GM23338 (cell line): ENCODE measurements around the gene TMEM132D. TPM values are rescaled to one million over a fixed set of nuclear protein-coding genes. Genes with fewer than 3 reads are reported as not detected.

ENCODE experiments used
- ATAC-seq: fragments of 200-7000 bp; cut with Tn5 transposase; 3 replicates; pipeline ENCODE4 v1.9.1; 2020
- DNase-seq: peaks from one replicate; pipeline ENCODE4 v3.0.0-alpha.2; 2015; ENCODE audit warnings: low spot score
- H2AFZ ChIP-seq: fragments of 200-600 bp; sonication (generic); 2 replicates; pipeline ENCODE4 v1.8.0; 2016; ENCODE audit warnings: antibody characterized with exemption, mild to moderate bottlenecking, moderate library complexity
- H3F3A ChIP-seq: fragments of 200-600 bp; sonication (generic); replicated peaks from 2 replicates; pipeline ENCODE4 v1.8.0; 2017; ENCODE audit warnings: antibody characterized with exemption, mixed run types, low read depth
- H3K27ac ChIP-seq: fragments of 200-600 bp; sonication (generic); 2 replicates; pipeline ENCODE4 v1.6.1; 2016; ENCODE audit warnings: low read depth
- H3K27me3 ChIP-seq: fragments of 200-600 bp; sonication (generic); 2 replicates; pipeline ENCODE4 v1.8.0; 2016; ENCODE audit warnings: mild to moderate bottlenecking, mixed run types, moderate library complexity; ENCODE audit not compliant: insufficient read depth
- H3K36me3 ChIP-seq: fragments of 200-600 bp; sonication (generic); 2 replicates; pipeline ENCODE4 v1.8.0; 2016; ENCODE audit warnings: mild to moderate bottlenecking; ENCODE audit not compliant: insufficient read depth
- H3K4me1 ChIP-seq: fragments of 200-600 bp; sonication (generic); 2 replicates; pipeline ENCODE4 v1.8.0; 2016; ENCODE audit warnings: mild to moderate bottlenecking, moderate library complexity; ENCODE audit not compliant: insufficient read depth
- H3K4me2 ChIP-seq: fragments of 200-600 bp; sonication (generic); 2 replicates; pipeline ENCODE4 v1.7.1; 2017; ENCODE audit warnings: mixed run types
- H3K4me3 ChIP-seq: fragments of 200-600 bp; sonication (generic); 2 replicates; pipeline ENCODE4 v1.6.1; 2016; ENCODE audit warnings: mixed run types
- H3K79me2 ChIP-seq: fragments of 200-600 bp; sonication (generic); replicated peaks from 2 replicates; pipeline ENCODE4 v1.8.0; 2017; ENCODE audit warnings: mild to moderate bottlenecking; ENCODE audit not compliant: insufficient read depth
- H3K9me2 ChIP-seq: fragments of 200-600 bp; sonication (generic); 2 replicates; pipeline ENCODE4 v1.8.0; 2017; ENCODE audit not compliant: insufficient read depth
- H4K20me1 ChIP-seq: fragments of 200-600 bp; sonication (generic); replicated peaks from 2 replicates; pipeline ENCODE4 v1.8.0; 2017; ENCODE audit warnings: mild to moderate bottlenecking; ENCODE audit not compliant: insufficient read depth
- H3K27ac Mint-ChIP-seq: 2 replicates; pipeline ENCODE4 v1.8.0; 2020; ENCODE audit warnings: inconsistent platforms, mild to moderate bottlenecking, moderate library complexity, mixed read lengths
- H3K27me3 Mint-ChIP-seq: 3 replicates; pipeline ENCODE4 v1.8.0; 2022; ENCODE audit warnings: low read depth, mild to moderate bottlenecking, moderate library complexity, mixed read lengths, inconsistent platforms; ENCODE audit not compliant: insufficient read depth, poor library complexity
- H3K36me3 Mint-ChIP-seq: 3 replicates; pipeline ENCODE4 v1.8.0; 2021; ENCODE audit warnings: low read depth, mild to moderate bottlenecking, inconsistent platforms, moderate library complexity, mixed read lengths
- H3K4me1 Mint-ChIP-seq: 3 replicates; pipeline ENCODE4 v1.8.0; 2020; ENCODE audit warnings: mild to moderate bottlenecking, inconsistent platforms, mixed read lengths
- H3K4me3 Mint-ChIP-seq: 3 replicates; pipeline ENCODE4 v1.8.0; 2021; ENCODE audit warnings: moderate library complexity, mild to moderate bottlenecking, inconsistent platforms, mixed read lengths
- H3K9me3 Mint-ChIP-seq: 3 replicates; pipeline ENCODE4 v1.8.0; 2020; ENCODE audit warnings: moderate library complexity, mild to moderate bottlenecking, inconsistent platforms, mixed read lengths
- ETS1 ChIP-seq: IDR thresholded peaks from 2 replicates; pipeline ENCODE4 v1.6.1; 2016; ENCODE audit warnings: antibody characterized with exemption
- EZH2 ChIP-seq: fragments of 200-600 bp; sonication (generic); IDR thresholded peaks from one replicate; pipeline ENCODE4 v1.8.0; 2017; ENCODE audit warnings: antibody characterized with exemption, mild to moderate bottlenecking, low read depth; ENCODE audit not compliant: unreplicated experiment
- JUNB ChIP-seq: IDR thresholded peaks from one replicate; pipeline ENCODE4 v1.6.1; 2016; ENCODE audit warnings: antibody characterized with exemption; ENCODE audit not compliant: unreplicated experiment
- POLR2AphosphoS5 ChIP-seq: IDR thresholded peaks from 2 replicates; pipeline ENCODE4 v1.6.1; 2016; ENCODE audit warnings: antibody characterized with exemption, low read depth
- ZNF331 ChIP-seq: fragments of 250-450 bp; sonication (Bioruptor Pico); IDR thresholded peaks from 2 replicates; pipeline ENCODE4 v1.5.0; 2020; ENCODE audit warnings: low read depth, mild to moderate bottlenecking, moderate library complexity
- polyA plus RNA-seq: library from polyadenylated mRNA; unstranded; fragments of >200 nt; fragmentation: Nextera tagmentation; extraction: Ambion mirVana; gene quantifications from 2 replicates; pipeline ENCODE4 v1.2.1, GENCODE V29; 2016
- total RNA-seq: library from RNA; depleted of rRNA; stranded (reverse); fragments of >200 nt; shearing (Covaris generic); gene quantifications from 2 replicates; pipeline ENCODE4 v1.2.3, GENCODE V29; 2014
- TF ChIP-seq, protein P1 (sequence below): IDR thresholded peaks from one replicate; pipeline ENCODE4 v1.6.1; 2018; ENCODE audit warnings: antibody characterized with exemption; ENCODE audit not compliant: unreplicated experiment
- TF ChIP-seq, protein P2 (sequence below), 2 experiments: fragments of 200-600 bp in 1 of 2; sonication (generic) in 1 of 2; conservative IDR thresholded peaks; 2 replicates each; pipeline versions ENCODE4 v1.5.1 to v1.6.1; 2016 to 2017; ENCODE audit warnings: antibody characterized with exemption in 2 of 2, low read depth in 2 of 2, mild to moderate bottlenecking in 2 of 2, moderate library complexity in 1 of 2

Gene TMEM132D
- total and polyA plus RNA-seq, 2 experiments from 2014 or later = 0.44 to 5.3 TPM

DNA sequence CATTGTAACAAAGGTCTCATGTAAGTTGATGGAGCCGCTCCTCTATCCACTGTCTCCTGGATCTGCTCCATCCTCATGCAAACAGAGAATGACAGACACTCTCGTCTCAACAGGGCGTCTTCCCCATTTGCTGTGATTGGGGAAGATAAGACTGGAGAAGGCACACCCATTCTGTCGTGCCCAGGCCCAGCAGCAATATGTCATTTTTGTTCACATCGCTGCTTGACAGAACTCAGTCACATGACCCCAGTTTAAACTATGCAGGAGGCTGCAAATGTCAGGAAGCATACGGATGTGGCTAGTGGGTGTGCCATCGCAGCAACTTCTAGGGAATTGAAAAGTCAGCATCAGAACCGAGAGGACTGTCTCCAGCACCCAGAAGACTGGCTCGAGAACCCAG, 290.5 kb downstream of the TMEM132D start (continued):
- TF ChIP-seq, protein P1, sequence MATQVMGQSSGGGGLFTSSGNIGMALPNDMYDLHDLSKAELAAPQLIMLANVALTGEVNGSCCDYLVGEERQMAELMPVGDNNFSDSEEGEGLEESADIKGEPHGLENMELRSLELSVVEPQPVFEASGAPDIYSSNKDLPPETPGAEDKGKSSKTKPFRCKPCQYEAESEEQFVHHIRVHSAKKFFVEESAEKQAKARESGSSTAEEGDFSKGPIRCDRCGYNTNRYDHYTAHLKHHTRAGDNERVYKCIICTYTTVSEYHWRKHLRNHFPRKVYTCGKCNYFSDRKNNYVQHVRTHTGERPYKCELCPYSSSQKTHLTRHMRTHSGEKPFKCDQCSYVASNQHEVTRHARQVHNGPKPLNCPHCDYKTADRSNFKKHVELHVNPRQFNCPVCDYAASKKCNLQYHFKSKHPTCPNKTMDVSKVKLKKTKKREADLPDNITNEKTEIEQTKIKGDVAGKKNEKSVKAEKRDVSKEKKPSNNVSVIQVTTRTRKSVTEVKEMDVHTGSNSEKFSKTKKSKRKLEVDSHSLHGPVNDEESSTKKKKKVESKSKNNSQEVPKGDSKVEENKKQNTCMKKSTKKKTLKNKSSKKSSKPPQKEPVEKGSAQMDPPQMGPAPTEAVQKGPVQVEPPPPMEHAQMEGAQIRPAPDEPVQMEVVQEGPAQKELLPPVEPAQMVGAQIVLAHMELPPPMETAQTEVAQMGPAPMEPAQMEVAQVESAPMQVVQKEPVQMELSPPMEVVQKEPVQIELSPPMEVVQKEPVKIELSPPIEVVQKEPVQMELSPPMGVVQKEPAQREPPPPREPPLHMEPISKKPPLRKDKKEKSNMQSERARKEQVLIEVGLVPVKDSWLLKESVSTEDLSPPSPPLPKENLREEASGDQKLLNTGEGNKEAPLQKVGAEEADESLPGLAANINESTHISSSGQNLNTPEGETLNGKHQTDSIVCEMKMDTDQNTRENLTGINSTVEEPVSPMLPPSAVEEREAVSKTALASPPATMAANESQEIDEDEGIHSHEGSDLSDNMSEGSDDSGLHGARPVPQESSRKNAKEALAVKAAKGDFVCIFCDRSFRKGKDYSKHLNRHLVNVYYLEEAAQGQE = no peak
- TF ChIP-seq ZNF331 (CRISPR knock-in tag) = no peak

DNA sequence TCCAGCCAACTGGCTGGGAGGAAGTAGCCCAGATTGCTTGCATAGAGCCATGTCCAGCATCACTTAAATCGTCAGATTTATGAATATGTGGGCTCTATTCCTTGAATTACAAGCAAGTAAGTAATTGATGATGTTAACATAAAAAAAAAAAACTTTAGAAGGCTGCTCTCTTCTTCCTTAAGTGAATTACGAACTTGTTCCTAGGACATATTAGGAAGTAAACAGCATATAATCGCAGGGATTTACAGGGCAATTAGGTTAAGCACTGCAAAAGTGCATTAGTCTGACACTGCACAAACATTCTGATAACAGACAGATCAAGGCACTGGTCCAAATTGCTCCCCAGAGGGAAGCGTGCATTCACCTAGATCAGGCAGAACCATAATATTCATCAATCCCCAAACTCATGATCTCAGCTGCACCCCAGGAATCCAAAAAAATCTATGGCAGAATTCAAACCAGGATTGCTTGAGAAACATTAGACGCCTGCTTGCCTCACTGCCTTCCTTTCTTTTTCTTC, 293.2 kb downstream of the TMEM132D start:
- Histone ChIP-seq H3K27me3 (no peaks in the 10 kb centered on the region), H3K4me2 (no peak overlapping the region), H3K27ac (no peak overlapping the region), H3K4me3 (no peak overlapping the region), H3K9me2 (no peaks in the 10 kb centered on the region), H3K4me1 (peaks cover 15% of the 10 kb centered on the region), H3F3A (no peaks in the 10 kb centered on the region), H3K36me3 (no peaks in the 10 kb centered on the region), H2AFZ (no peak overlapping the region), H4K20me1 (no peaks in the 10 kb centered on the region), H3K79me2 (no peaks in the 10 kb centered on the region)
- Mint-ChIP-seq H3K27ac (no peak overlapping the region), H3K4me3 (no peak overlapping the region), H3K27me3 (peaks cover 3% of the 10 kb centered on the region), H3K4me1 (no peaks in the 10 kb centered on the region), H3K36me3 (peaks cover 43% of the 10 kb centered on the region), H3K9me3 (peaks cover 95% of the 10 kb centered on the region)
- DNase-seq = no peak
- TF ChIP-seq, protein P1 = no peak
- TF ChIP-seq ETS1 (no peak), JUNB (no peak), POLR2AphosphoS5 (no peak), EZH2 (no peak), ZNF331 (CRISPR knock-in tag) (no peak)
- TF ChIP-seq, protein P2, sequence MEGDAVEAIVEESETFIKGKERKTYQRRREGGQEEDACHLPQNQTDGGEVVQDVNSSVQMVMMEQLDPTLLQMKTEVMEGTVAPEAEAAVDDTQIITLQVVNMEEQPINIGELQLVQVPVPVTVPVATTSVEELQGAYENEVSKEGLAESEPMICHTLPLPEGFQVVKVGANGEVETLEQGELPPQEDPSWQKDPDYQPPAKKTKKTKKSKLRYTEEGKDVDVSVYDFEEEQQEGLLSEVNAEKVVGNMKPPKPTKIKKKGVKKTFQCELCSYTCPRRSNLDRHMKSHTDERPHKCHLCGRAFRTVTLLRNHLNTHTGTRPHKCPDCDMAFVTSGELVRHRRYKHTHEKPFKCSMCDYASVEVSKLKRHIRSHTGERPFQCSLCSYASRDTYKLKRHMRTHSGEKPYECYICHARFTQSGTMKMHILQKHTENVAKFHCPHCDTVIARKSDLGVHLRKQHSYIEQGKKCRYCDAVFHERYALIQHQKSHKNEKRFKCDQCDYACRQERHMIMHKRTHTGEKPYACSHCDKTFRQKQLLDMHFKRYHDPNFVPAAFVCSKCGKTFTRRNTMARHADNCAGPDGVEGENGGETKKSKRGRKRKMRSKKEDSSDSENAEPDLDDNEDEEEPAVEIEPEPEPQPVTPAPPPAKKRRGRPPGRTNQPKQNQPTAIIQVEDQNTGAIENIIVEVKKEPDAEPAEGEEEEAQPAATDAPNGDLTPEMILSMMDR (conservative IDR thresholded peaks at IDR 0.05; ENCODE audit: low read depth in 2 of 2) = no peak
- no peak for ATAC-seq
